ENCODE measurements around the gene URI1. TPM values are rescaled to one million over a fixed set of nuclear protein-coding genes. Genes with fewer than 3 reads are reported as not detected.

Gene URI1
- total RNA-seq, 4 donors from 2014 or later = 28.1 to 146 (median 48.0) TPM

DNA sequence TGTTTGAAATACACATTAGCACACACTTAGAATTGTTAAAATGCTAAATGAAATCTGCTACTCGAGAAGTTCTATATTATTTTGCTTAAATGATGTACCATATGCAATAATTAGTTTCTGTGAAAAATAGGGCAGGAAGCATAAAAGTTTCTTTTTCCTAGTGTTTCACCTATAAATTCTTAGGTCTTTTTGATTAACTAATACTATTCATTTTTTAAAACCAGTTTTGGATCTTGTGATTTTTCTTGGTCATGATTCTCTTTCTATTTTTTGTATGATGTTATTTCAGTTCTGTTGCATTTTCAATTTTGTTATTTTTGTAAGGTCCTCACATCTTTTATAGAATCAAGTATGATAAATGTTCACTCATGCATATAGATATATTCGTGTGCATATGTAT lies 66.1 kb downstream of the URI1 start:
- H3K27ac ChIP-seq = no peak overlapping the region
- H3K36me3 ChIP-seq = peaks cover 0 to 23% (median 6%) of the 10 kb centered on the region in 4 donors
- H3K4me3 ChIP-seq = no peak overlapping the region
- TF ChIP-seq POLR2AphosphoS5 (IDR thresholded peaks at IDR 0.05) (no peak), POLR2A (IDR thresholded peaks at IDR 0.05) (no peak), EP300 (IDR thresholded peaks at IDR 0.05; ENCODE audit: low read depth) (no peak)
- TF ChIP-seq, protein P1, sequence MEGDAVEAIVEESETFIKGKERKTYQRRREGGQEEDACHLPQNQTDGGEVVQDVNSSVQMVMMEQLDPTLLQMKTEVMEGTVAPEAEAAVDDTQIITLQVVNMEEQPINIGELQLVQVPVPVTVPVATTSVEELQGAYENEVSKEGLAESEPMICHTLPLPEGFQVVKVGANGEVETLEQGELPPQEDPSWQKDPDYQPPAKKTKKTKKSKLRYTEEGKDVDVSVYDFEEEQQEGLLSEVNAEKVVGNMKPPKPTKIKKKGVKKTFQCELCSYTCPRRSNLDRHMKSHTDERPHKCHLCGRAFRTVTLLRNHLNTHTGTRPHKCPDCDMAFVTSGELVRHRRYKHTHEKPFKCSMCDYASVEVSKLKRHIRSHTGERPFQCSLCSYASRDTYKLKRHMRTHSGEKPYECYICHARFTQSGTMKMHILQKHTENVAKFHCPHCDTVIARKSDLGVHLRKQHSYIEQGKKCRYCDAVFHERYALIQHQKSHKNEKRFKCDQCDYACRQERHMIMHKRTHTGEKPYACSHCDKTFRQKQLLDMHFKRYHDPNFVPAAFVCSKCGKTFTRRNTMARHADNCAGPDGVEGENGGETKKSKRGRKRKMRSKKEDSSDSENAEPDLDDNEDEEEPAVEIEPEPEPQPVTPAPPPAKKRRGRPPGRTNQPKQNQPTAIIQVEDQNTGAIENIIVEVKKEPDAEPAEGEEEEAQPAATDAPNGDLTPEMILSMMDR (IDR thresholded peaks at IDR 0.05) = no peak
- in situ Hi-C loops (cut with MboI; ENCODE audit: low pct_ligation_motif_present in 1 of 4, low pct_unique_long_range_greater_than_20kb in 1 of 4, low sequenced_read_pairs in 3 of 4) (no loop called here), intact Hi-C loops (cut with DNase I; ENCODE audit: low total_unique reads) (no loop called here)
- no peaks in the 10 kb centered on the region for H3K9me3 ChIP-seq
- peaks cover 0 to 6% (median 5%) of the 10 kb centered on the region in 4 donors for H3K4me1 ChIP-seq
- DNase-seq = no peak
- H3K27me3 ChIP-seq = no peaks in the 10 kb centered on the region
- 94 to 97% methylated on average over 2 of the region's 2 CpGs for WGBS, 2 donors (ENCODE audit: low coverage in 1 of 2)

DNA sequence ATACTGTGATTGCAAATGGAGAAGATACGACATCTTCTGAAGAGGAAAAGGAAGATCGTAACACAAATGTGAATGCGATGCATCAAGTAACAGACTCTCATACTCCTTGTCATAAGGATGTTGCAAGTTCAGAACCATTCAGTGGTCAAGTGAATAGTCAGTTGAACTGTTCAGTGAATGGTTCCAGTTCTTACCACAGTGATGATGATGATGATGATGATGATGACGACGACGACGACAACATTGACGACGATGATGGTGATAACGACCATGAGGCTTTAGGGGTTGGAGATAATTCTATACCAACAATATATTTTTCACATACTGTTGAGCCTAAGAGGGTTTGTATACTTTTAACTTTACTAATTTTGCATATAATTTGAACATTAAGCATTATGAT lies 67.0 kb downstream of the URI1 start:
- in situ Hi-C loops (cut with MboI; ENCODE audit: low pct_ligation_motif_present in 1 of 4, low pct_unique_long_range_greater_than_20kb in 1 of 4, low sequenced_read_pairs in 3 of 4) (no loop called here), intact Hi-C loops (cut with DNase I; ENCODE audit: low total_unique reads) (no loop called here)
- Histone ChIP-seq H3K4me3 (no peak overlapping the region), H3K27me3 (no peaks in the 10 kb centered on the region), H3K27ac (no peak overlapping the region), H3K36me3 (peaks cover 0 to 28% (median 6%) of the 10 kb centered on the region in 4 donors), H3K4me1 (peaks cover 0 to 1% (median under 1%) of the 10 kb centered on the region in 4 donors), H3K9me3 (no peaks in the 10 kb centered on the region)
- 94 to 97% methylated on average over 10 of the region's 10 CpGs for WGBS, 2 donors (ENCODE audit: low coverage in 1 of 2)
- no peak for TF ChIP-seq POLR2A (IDR thresholded peaks at IDR 0.05)
- no peak for DNase-seq

DNA sequence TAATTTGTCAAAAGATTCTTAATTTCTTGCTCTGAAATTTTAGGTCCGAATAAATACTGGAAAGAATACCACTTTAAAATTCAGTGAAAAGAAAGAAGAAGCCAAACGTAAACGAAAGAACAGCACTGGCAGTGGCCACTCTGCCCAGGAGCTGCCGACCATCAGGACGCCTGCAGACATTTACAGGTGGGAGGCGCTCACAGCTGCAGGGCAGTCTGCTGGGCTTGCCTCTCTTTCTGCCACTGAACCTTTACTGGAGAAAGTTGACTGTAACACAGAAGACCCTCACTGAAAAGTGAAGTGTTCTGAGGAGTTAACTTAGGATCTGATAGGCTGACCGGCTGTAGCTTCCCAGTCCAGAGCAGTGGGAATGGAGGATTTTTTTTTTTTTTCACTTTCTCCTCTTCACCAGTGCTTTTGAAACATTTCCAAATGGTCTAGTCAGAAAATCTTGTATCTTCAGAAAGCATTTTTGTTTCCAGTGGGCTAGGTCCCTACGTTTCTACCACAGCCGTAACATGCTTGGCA lies 69.1 kb downstream of the URI1 start:
- H3K4me3 ChIP-seq = no peak overlapping the region
- peaks cover 0 to 40% (median 8%) of the 10 kb centered on the region in 4 donors for H3K36me3 ChIP-seq
- TF ChIP-seq POLR2AphosphoS5 (IDR thresholded peaks at IDR 0.05) (no peak), EP300 (IDR thresholded peaks at IDR 0.05; ENCODE audit: low read depth) (no peak), POLR2A (IDR thresholded peaks at IDR 0.05) (no peak)
- TF ChIP-seq, protein P1 (IDR thresholded peaks at IDR 0.05) = no peak
- in situ Hi-C loops (cut with MboI; ENCODE audit: low pct_ligation_motif_present in 1 of 4, low pct_unique_long_range_greater_than_20kb in 1 of 4, low sequenced_read_pairs in 3 of 4) = no loop called here
- DNase-seq = no peak
- H3K4me1 ChIP-seq = no peaks in the 10 kb centered on the region
- intact Hi-C loops (cut with DNase I; ENCODE audit: low total_unique reads) = no loop called here
- H3K27ac ChIP-seq = no peak overlapping the region
- no peaks in the 10 kb centered on the region for H3K27me3 ChIP-seq
- WGBS, 2 donors (ENCODE audit: low coverage in 1 of 2) = 80 to 87% methylated on average over 6 to 9 of the region's 9 CpGs
- H3K9me3 ChIP-seq = no peaks in the 10 kb centered on the region

DNA sequence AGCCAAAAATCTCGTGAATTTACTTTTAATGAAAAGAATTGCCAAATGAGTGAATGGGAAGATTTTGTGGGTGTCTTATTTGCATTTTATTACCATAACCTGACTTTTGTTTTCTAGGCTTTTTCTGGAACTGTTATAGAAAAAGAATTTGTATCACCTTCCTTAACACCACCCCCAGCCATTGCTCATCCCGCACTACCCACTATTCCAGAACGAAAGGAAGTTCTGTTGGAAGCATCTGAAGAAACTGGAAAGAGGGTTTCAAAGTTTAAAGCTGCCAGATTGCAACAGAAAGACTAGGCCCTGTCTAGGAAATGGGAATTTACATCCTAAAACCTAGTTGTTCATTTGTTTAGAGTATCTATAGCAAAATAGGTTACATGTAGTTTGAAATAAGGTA lies 72.7 kb downstream of the URI1 start:
- Histone ChIP-seq H3K9me3 (no peaks in the 10 kb centered on the region), H3K27me3 (no peaks in the 10 kb centered on the region), H3K4me3 (no peak overlapping the region), H3K27ac (no peak overlapping the region), H3K36me3 (peaks cover 0 to 40% (median 4%) of the 10 kb centered on the region in 4 donors), H3K4me1 (no peaks in the 10 kb centered on the region)
- in situ Hi-C loops (cut with MboI; ENCODE audit: low pct_ligation_motif_present in 1 of 4, low pct_unique_long_range_greater_than_20kb in 1 of 4, low sequenced_read_pairs in 3 of 4) = no loop called here
- intact Hi-C loops (cut with DNase I; ENCODE audit: low total_unique reads) = no loop called here
- 95 to 96% methylated on average over 3 of the region's 3 CpGs for WGBS, 2 donors (ENCODE audit: low coverage in 1 of 2)
- no peak for TF ChIP-seq EP300 (IDR thresholded peaks at IDR 0.05; ENCODE audit: low read depth)
- TF ChIP-seq, protein P1 (IDR thresholded peaks at IDR 0.05) = no peak
- TF ChIP-seq POLR2AphosphoS5 (IDR thresholded peaks at IDR 0.05) = no peak
- TF ChIP-seq POLR2A (IDR thresholded peaks at IDR 0.05) = no peak
- no peak for DNase-seq

DNA sequence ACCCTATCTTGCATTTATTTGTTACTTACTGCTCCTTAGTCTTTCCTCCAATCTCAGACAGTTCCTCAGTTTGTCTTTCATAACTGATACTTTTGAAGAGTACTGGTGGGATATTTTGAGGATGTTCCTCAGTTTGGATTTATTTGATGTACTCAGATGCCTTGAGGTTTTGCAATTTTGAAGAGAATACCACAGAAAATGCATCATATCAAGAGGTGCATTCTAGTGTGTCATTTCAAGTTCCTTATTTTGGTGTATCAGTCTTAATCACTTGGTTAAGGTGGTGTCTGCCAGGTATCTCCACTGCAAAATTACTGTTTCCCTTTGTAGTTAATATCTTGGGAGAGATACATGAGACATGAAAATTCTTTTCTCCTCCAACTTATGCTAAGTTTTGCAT lies 75.1 kb downstream of the URI1 start:
- H3K9me3 ChIP-seq = no peaks in the 10 kb centered on the region
- H3K4me1 ChIP-seq = no peaks in the 10 kb centered on the region
- H3K36me3 ChIP-seq = peaks cover 0 to 25% (median 4%) of the 10 kb centered on the region in 4 donors
- no peak overlapping the region for H3K4me3 ChIP-seq
- TF ChIP-seq POLR2A (IDR thresholded peaks at IDR 0.05) = no peak
- no peak for TF ChIP-seq POLR2AphosphoS5 (IDR thresholded peaks at IDR 0.05)
- TF ChIP-seq, protein P1 (IDR thresholded peaks at IDR 0.05) = no peak
- TF ChIP-seq EP300 (IDR thresholded peaks at IDR 0.05; ENCODE audit: low read depth) = no peak
- H3K27ac ChIP-seq = no peak overlapping the region
- intact Hi-C loops (cut with DNase I; ENCODE audit: low total_unique reads) = no loop called here
- DNase-seq = no peak
- in situ Hi-C loops (cut with MboI; ENCODE audit: low pct_ligation_motif_present in 1 of 4, low pct_unique_long_range_greater_than_20kb in 1 of 4, low sequenced_read_pairs in 3 of 4) = no loop called here
- H3K27me3 ChIP-seq = no peaks in the 10 kb centered on the region
